HG03045 (cell line): ENCODE measurements around the gene FHOD3.

Experiments
- ATAC-seq: cut with Tn5 transposase; IDR thresholded peaks from one replicate; pipeline ENCODE4 v1.9.1; 2021; ENCODE audit warnings: mild to moderate bottlenecking, moderate library complexity; ENCODE audit not compliant: unreplicated experiment

Gene FHOD3

GRCh38 chr18:36610661-36611060 lies 313.1 kb downstream of the FHOD3 start:
- no peak for ATAC-seq

DNA sequence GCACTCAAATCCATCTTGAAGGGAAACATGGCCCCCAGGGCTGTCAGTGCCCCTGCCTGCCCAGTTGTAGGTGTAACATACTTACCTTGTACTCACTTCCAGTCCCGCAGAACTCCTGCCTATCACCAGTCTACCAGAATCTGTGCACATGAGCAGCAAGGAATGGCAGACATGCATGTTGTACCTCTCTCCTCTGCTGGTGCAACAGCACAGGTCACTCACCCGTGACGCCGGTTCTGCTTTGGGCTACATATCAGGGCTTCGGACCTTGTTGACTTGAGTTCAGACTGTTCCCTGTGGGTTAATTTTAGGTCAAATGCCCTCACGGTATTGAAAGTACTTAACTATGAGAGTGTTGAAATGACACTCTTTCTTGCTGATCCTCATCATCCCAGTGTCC lies 315.6 kb downstream of the FHOD3 start:
- ATAC-seq, result no peak

- ATAC-seq, result no peak
These were observed 316.3 kb downstream of the FHOD3 start for GRCh38 chr18:36613810-36614209.

GRCh38 chr18:36620788-36621187 lies 323.3 kb downstream of the FHOD3 start:
- no peak for ATAC-seq

- ATAC-seq, result no peak
These were observed 325.1 kb downstream of the FHOD3 start for GRCh38 chr18:36622610-36623009.

GRCh38 chr18:36623091-36623490 lies 325.6 kb downstream of the FHOD3 start:
- ATAC-seq, result no peak

DNA sequence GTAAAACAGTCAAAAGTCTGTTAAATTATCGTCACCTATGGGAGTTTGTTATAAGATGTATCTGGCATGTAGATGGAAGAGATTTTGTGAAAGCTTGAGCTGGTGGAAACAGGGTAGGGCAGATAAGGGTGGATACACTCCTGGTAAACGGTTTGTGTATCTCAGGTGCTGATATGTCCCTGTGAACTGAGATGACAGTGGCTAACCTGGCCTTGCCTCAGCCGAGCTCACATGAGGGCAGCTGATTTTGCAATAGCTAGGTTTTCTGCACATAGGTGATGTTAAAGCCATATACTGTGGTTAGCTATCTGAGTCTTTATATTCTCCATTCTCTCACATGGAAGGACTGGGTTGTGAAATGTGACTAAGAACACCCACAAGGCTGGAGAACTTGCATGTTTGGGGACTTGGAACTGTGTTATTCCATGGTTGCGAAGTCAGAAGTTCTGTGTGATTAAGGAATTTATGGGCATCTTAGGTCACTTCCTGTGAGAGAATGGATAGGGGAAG lies 326.2 kb downstream of the FHOD3 start:
- ATAC-seq, result no peak

- ATAC-seq, result no peak
These were observed 327.1 kb downstream of the FHOD3 start for GRCh38 chr18:36624451-36625167.

DNA sequence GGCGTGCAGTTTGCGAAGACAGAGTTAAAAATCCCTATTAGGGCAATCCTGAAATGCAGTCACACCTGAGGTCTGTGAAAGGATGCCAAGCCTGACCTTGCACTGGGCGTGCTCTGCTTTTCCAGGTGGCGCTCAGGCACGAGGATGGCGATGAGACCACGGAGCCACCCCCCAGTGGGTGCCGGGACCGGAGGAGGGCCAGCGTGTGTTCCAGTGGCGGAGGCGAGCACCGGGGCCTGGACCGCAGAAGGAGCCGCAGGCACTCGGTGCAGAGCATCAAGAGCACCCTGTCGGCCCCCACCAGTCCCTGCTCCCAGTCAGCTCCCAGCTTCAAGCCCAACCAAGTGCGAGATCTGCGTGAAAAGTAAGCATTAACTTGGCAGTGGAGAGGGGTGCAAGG lies 327.9 kb downstream of the FHOD3 start:
- no peak for ATAC-seq

DNA sequence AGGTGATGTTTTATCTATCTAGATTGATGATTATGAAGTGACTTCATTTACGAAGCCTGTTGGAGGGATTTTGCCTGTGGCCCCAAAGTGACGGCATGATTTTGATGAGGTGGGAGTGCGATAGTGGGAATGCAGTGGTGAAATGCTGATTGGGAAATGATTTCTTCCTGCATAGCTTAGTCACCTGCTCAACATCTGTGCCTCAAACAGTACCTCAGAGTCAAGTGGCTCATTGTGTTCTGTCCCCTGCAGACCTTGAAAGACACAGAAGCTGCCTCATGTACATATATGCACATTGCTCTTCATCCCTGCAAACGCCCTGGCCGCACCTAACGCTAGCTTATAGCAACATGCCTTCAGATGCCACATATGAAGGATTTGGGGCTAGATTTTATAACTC lies 330.1 kb downstream of the FHOD3 start:
- ATAC-seq, result no peak

DNA sequence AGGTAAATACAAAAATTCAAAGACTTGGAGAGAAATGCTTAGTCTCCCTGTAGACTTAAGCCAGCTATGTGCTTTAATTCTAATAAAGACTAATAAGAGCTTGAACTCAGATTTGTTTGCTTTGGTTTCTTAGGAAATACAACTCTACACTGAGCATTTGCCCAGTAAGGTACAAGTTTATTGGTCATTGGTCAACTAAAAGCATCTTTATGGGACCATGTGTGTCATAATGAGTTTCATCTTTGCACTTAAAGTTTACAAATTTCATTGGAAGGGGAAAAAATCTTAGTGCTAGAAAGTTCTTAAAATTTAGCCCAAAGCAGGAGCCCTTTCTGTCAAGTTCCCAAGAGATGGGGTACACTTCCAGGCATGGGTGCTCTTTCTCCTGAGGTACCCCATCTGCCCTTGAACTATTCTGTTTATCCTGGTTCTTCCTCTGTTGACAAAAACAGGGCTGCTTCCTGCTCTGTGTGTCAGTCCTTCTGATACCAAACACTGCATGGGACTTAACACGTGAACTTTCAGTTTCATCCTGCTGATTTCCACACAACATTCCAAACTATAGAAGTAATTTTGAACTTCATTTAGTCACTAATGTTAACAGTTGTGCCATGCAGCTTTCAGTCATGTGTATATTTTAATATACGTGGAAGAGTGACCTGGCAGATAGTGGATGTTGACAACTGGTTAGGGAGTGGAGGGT lies 331.1 kb downstream of the FHOD3 start:
- no peak for ATAC-seq

- no peak for ATAC-seq
These were observed 331.6 kb downstream of the FHOD3 start for GRCh38 chr18:36629138-36629530.

GRCh38 chr18:36629836-36630235 lies 332.3 kb downstream of the FHOD3 start:
- ATAC-seq, result no peak

DNA sequence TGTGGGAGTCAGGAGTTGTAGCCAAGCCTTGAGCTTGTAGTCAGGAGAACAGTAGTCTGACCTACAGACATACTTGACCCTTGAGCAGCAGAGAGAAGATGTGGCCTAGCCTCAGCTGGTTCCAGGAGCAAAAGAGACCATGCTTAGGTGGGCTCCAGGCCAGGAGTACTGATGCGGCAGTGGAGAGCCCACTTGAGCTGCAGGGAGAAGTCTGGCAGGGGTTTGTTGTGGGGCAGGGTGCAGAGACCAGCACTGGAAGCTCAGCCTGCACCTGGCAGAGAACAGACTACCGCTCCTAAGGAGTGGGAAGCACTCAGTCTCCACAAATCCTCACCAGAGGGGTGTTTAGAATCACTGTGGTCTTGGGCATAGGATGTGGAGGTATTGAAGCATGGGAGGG lies 333.4 kb downstream of the FHOD3 start:
- ATAC-seq, result no peak

DNA sequence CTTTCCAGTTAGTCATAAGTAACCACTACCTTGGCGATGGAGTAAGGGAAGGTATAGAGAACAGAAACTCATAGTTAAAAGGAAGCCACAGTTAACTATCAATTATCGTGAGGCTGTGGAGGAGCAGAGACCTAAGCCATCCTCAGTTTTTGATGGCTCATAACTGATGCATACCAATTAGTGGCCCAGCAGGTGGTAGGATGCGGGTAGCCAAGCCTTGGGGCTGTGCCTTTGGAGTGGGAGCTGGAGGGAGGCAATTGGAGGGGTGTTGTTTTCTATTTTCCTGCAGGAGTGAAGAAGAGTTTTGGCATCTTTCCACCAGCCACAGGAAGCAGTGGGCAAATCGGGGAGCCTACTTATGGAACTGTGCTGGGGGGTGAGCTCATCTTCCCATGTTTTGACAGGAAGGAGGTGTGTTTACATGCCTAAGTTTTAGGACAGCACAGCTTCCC lies 336.5 kb downstream of the FHOD3 start:
- ATAC-seq, result no peak

- no peak for ATAC-seq
These were observed 337.2 kb downstream of the FHOD3 start for GRCh38 chr18:36634573-36635216.

- ATAC-seq, result peak; percentile 31
These were observed 338.0 kb downstream of the FHOD3 start for GRCh38 chr18:36635414-36636096.

DNA sequence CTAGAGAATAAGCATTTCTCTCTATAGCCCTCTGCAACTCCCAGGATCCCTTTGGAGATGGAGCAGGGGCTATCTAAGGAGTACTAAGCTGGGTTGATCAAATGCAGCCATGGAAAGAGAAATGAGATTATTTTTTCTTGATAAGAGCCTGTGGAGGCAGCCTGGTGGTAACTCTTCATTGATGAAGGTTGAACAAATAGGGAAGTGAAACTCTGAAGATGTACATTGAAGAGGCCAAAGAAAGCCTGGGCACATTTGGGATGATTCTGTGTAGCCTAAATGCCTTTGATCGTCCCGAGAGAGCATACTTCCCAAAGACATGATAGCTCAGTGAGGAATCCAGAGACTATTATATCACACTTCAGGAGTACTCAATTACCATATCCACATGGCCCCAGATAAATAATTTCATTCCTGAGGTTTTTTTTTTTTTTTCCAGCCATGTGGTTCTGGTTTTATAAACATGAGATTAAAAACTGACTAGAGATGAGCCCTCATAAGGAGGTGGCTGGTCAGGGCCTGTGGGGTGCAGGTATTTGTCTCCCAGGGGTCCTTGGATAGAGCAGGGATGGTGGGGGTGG lies 338.8 kb downstream of the FHOD3 start:
- ATAC-seq, result peak; percentile 27

DNA sequence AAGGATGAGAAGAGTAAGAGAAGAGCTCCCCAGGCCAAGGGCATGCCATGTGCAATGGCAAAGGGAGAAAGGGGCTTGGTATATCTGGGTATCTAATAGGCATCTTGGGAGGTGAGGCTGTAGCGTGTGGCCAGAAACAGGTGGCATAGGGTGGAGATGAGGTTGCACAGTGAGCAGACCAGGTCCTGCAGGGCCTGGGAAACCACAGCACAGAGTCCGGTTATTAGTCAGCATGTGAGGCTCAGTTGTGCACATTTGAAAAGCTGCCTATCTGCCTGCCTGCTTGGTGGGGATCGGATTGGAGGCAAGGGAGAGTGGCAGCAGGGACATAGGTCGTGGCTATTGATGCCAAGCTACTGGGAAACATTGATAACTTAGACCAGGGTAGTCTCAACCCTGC lies 340.7 kb downstream of the FHOD3 start:
- ATAC-seq, result peak; percentile 90

DNA sequence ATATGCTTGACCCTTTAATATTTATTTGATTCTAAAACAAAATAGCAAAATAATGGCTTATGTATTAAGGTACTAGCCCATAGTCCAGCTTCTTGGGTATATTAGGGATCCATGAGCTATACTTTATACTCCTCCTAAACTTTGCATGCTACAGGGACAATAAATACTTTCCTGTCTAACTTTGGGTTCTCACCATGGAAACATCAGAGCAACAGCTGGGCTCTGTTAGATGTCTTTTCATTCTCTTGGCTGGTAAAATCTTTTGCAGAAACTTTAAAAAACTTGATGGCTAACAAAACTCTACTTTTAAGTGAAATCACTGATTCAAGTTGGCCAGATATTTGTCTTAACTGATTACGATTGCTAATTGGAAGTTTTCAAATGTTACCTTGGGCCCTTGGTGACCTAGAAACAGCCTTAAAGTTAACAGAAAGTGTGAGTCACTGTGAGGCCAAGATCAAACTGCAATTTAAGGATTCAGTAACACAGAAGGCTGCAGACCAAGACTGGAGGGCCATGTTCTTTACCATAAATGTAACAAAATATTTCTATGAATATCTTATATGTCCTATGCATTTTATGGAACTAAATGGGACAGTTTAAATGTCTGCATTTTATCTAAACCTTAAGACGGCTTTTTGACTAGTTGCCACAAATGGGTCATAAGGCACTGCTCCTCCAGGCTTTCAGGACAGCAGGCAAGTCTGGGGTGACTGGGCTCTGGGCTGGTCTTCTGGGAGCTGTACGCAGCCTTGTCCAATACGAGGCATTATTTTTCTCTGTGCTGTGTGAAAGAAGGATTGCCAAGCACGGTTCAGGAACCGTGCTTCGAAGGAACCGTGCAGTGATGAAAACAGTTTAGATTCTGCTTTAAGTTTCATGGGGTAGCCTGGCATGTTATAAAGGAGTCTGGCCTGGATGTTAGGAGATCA lies 342.8 kb downstream of the FHOD3 start:
- ATAC-seq, result no peak
